ENCODE data around the gene CD300LG. TPM values are rescaled to one million over a fixed set of nuclear protein-coding genes. Genes with fewer than 3 reads are reported as not detected.
A peak's percentile ranks its signal among the peaks of the same experiment; 100 is the strongest.

The CD300LG gene
- total and polyA plus RNA-seq, 9 donors = 0.13 to 6.8 (median 2.1) TPM

- intact Hi-C loops (cut with DNase I) = no loop called here
- H3K36me3 ChIP-seq = no peaks in the 10 kb centered on the region
These were observed 60.5 kb downstream of the CD300LG start, which contains the start of gene MPP2 for GRCh38 chr17:43907425-43907981. Gene MPP2, minus strand, starts transcription at chr17:43907536. Its CDS starts 3,076 bp downstream, at chr17:43904460.

GRCh38 chr17:43907998-43908721 lies 61.2 kb downstream of the CD300LG start:
- intact Hi-C loops (cut with DNase I) = no loop called here
- WGBS, 3 donors = 12 to 18% (median 13%) methylated on average over 26 of the region's 26 CpGs
- TF ChIP-seq EP300 (IDR thresholded peaks at IDR 0.05) (no peak), CTCF (IDR thresholded peaks at IDR 0.05) (no peak), POLR2A (IDR thresholded peaks at IDR 0.05) (no peak)
- peaks cover 10% of the 10 kb centered on the region for H3K4me1 ChIP-seq (ENCODE audit: insufficient read depth)
- peak overlapping the region; percentile 57 for H3K4me3 ChIP-seq
- H3K9me3 ChIP-seq = no peaks in the 10 kb centered on the region
- H3K27me3 ChIP-seq = no peaks in the 10 kb centered on the region
- no peak overlapping the region for H3K27ac ChIP-seq
- DNase-seq = peak; percentile 47 to 72 (median 69)
- no peaks in the 10 kb centered on the region for H3K36me3 ChIP-seq

More at GRCh38 chr17:43907425-43907981, 60.5 kb downstream of the CD300LG start, which contains the start of gene MPP2:
- Histone ChIP-seq H3K4me1 (ENCODE audit: insufficient read depth) (peaks cover 10% of the 10 kb centered on the region), H3K9me3 (no peaks in the 10 kb centered on the region), H3K27ac (peak within 1 kb of the TSS; percentile 9 to 68), H3K27me3 (no peaks in the 10 kb centered on the region), H3K4me3 (peak within 1 kb of the TSS; percentile 57)
- WGBS, 3 donors = 0 to 2% (median 1%) methylated on average over 36 of the region's 36 CpGs
- TF ChIP-seq EP300 (IDR thresholded peaks at IDR 0.05) (no peak), CTCF (IDR thresholded peaks at IDR 0.05) (peak in 2 of 3 donors; percentile 24 to 54), POLR2A (IDR thresholded peaks at IDR 0.05) (peak; percentile 44)
- DNase-seq = peak; percentile 66 to 83 (median 77)

GRCh38 chr17:43909537-43910231 lies 62.7 kb downstream of the CD300LG start:
- no peak for DNase-seq
- peaks cover 10% of the 10 kb centered on the region for H3K4me1 ChIP-seq (ENCODE audit: insufficient read depth)
- no peak overlapping the region for H3K4me3 ChIP-seq
- H3K27me3 ChIP-seq = no peaks in the 10 kb centered on the region
- WGBS, 3 donors = 48 to 56% (median 52%) methylated on average over 7 of the region's 7 CpGs
- intact Hi-C loops (cut with DNase I) = no loop called here
- no peaks in the 10 kb centered on the region for H3K9me3 ChIP-seq
- no peak overlapping the region for H3K27ac ChIP-seq
- TF ChIP-seq CTCF (IDR thresholded peaks at IDR 0.05) (no peak), POLR2A (IDR thresholded peaks at IDR 0.05) (no peak), EP300 (IDR thresholded peaks at IDR 0.05) (no peak)
- H3K36me3 ChIP-seq = no peaks in the 10 kb centered on the region

DNA sequence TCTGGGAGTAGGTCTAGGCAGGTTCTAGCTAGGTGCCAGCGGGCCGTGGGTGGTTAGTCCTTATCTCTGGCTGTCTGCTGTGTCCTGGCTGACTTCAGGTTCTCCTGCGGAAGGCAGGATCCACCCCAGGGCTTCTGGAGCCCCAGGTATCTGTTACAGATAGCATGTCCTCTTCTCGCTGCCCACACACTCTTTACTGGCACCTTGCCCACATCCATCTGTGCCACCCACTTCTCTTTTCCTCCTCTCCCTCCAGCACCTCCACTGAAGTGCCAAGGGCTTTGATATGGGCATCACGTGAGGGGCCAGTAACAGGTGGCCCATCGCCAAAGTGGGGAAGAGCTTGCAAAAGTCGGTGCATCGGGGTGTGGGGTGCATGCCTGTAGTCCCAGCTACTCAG lies 64.9 kb downstream of the CD300LG start:
- H3K4me3 ChIP-seq = no peak overlapping the region
- intact Hi-C loops (cut with DNase I) = no loop called here
- no peaks in the 10 kb centered on the region for H3K36me3 ChIP-seq
- no peaks in the 10 kb centered on the region for H3K9me3 ChIP-seq
- no peak overlapping the region for H3K27ac ChIP-seq
- no peaks in the 10 kb centered on the region for H3K27me3 ChIP-seq
- 30 to 45% (median 38%) methylated on average over 6 to 8 of the region's 8 CpGs for WGBS, 3 donors
- DNase-seq = no peak
- no peak for TF ChIP-seq CTCF (IDR thresholded peaks at IDR 0.05)
- TF ChIP-seq POLR2A (IDR thresholded peaks at IDR 0.05) = no peak
- TF ChIP-seq EP300 (IDR thresholded peaks at IDR 0.05) = no peak
- H3K4me1 ChIP-seq (ENCODE audit: insufficient read depth) = peaks cover 3% of the 10 kb centered on the region

All from ovary (tissue), 9 donors.